Measurements from ENCODE around the gene HPS4.

- TF ChIP-seq CTCF (IDR thresholded peaks at IDR 0.05), result no peak
- TF ChIP-seq EHMT2 (IDR thresholded peaks at IDR 0.05; ENCODE audit: low read depth), result no peak
- no peak for TF ChIP-seq PHF8 (IDR thresholded peaks at IDR 0.05; ENCODE audit: borderline replicate concordance, low read depth)
- TF ChIP-seq EP300 (IDR thresholded peaks at IDR 0.05), result no peak
- TF ChIP-seq ESRRA (IDR thresholded peaks at IDR 0.05; ENCODE audit: borderline replicate concordance, low read length), result no peak
- no peak for TF ChIP-seq RAD21 (conservative IDR thresholded peaks at IDR 0.05 in 1 of 2, IDR thresholded peaks at IDR 0.05 in 1 of 2)
- no peak for TF ChIP-seq POLR2A (IDR thresholded peaks at IDR 0.05; ENCODE audit: low read length)
- TF ChIP-seq MAX (IDR thresholded peaks at IDR 0.05), result no peak
- no peak for TF ChIP-seq KDM1A (IDR thresholded peaks at IDR 0.05; ENCODE audit: low read depth)
- no peak for TF ChIP-seq ATOH8 (CRISPR knock-in tag; IDR thresholded peaks at IDR 0.05; ENCODE audit: low read depth)
- TF ChIP-seq REST (IDR thresholded peaks at IDR 0.05), result no peak
Observed at GRCh38 chr22:26522592-26522991, 39.0 kb upstream of the HPS4 start.

Measured in A549 (cell line).